ENCODE measurements around the gene PANK4. TPM values are rescaled to one million over a fixed set of nuclear protein-coding genes. Genes with fewer than 3 reads are reported as not detected.
A peak's percentile ranks its signal among the peaks of the same experiment; 100 is the strongest.

Gene PANK4
- total and polyA plus RNA-seq, 10 of the 15 experiments (the other 5 are each of a cell fraction or from before 2014, with no cell fraction given) = 0.35 to 38.0 (median 18.6) TPM

DNA sequence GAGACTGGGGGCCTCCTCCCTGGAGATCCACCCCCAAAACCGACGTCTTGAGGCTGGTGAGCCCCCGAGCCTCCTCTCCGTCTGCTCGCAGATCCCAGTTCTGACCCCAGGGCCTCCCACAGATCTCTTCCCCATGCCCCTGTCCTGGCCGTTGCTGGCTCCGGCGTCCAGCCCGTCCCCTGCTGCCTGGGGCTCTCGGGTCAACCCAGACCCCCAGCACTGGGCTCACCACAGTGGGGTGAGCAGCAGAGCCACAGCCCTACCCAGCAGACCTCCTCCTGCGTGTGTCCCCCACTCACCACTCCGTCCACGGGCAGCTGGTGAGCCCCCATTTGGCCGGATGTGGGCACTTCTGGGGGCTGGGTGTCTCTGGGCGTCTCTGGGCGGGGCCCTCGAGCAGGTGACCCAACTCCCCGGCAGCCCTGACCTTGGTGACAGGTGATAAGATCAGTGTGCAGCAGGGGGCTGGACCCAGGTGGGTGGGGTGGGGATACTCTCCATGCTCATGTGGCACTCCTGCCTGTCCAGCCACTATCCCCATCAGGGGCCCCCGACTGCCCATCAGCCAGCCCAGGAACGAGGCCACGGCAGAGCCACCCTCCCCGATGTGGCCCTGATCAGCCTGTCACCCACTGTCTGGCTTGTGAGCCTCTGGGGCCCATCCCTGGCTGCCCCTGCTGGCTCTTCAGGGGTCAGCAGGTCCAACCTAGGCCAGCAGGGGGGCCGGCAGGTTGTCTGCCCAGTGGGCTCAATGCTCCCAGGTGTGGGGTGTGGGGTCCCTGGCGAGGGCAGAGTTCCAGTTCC, 30.5 kb upstream of the PANK4 start (continued):
- no peak for TF ChIP-seq MEF2A (IDR thresholded peaks at IDR 0.05; ENCODE audit: insufficient read depth, low read depth, low read length)
- TF ChIP-seq LARP7 (IDR thresholded peaks at IDR 0.05) = no peak; the same call in 1 of the 2 replicates

- ChIA-PET POLR2A (interaction anchor here (1.7 to 5.5 kb wide), 4 partner anchors 10 to 28 kb away, joined by 5 to 61 read pairs (median 42); partner anchors contain the start of gene PRXL2B), SMC1A (ENCODE audit: uncharacterized antibody, unreplicated experiment) (interaction anchor here (0.9 to 4.7 kb wide), 4 partner anchors 9 to 28 kb away, joined by 3 to 39 read pairs (median 18); partner anchors contain the start of gene PRXL2B), CTCF (interaction anchor here (0.8 to 5.1 kb wide), 11 partner anchors 9 to 231 kb away, joined by 3 to 54 read pairs (median 6); partner anchors contain the start of genes PEX10 and PRXL2B), RAD21 (ENCODE audit: unreplicated experiment) (interaction anchor here (0.7 to 3.3 kb wide), 9 partner anchors 9 to 361 kb away, joined by 3 to 41 read pairs (median 10); partner anchors contain the start of genes FAAP20 and PANK4)
- Histone ChIP-seq H3K9ac (ENCODE audit: control insufficient read depth, insufficient read depth, low read length) (peak within 1 kb of the TSS; percentile 98), H4K20me1 (ENCODE audit: control insufficient read depth, insufficient read depth) (no peaks in the 10 kb centered on the region), H3K4me2 (ENCODE audit: control insufficient read depth, insufficient read depth) (peak within 1 kb of the TSS; percentile 97), H3K4me1 (ENCODE audit: control insufficient read depth, insufficient read depth, low read length) (peaks cover 25% of the 10 kb centered on the region), H3K27me3 (replicated peaks in 1 of 2; ENCODE audit: control insufficient read depth in 2 of 2, insufficient read depth in 2 of 2, low read length in 1 of 2) (no peaks in the 10 kb centered on the region), H3K27ac (ENCODE audit: control insufficient read depth, insufficient read depth) (peak within 1 kb of the TSS; percentile 99), H3K79me2 (ENCODE audit: control insufficient read depth, insufficient read depth, low read length) (peaks cover 38% of the 10 kb centered on the region), H3K4me3 (peak within 1 kb of the TSS; percentile 87), H2AFZ (ENCODE audit: control insufficient read depth, low read depth, low read length) (peak within 1 kb of the TSS; percentile 48), H3K36me3 (ENCODE audit: control insufficient read depth in 2 of 2, insufficient read depth in 2 of 2, low read length in 1 of 2) (peaks cover 0 to 2% of the 10 kb centered on the region in 2 experiments; a peak in 2 of 4 replicates), H3K9me3 (replicated peaks; ENCODE audit: control insufficient read depth, insufficient read depth, low read length) (no peaks in the 10 kb centered on the region)
- in situ Hi-C loops (cut with MboI) (no loop called here), intact Hi-C loops (cut with micrococcal nuclease; ENCODE audit: unreplicated experiment) (loop anchor here (1.0 to 5.0 kb wide), 2 partner anchors 22 to 866 kb away; no protein-coding TSS in a partner anchor)
- no peak for DNase-seq (ENCODE audit: low read depth, low spot score)
- TSS peak; percentile 82 for BruUV-seq (replicated peaks)
- FAIRE-seq = peak; percentile 90
- 0% methylated on average over 16 of the region's 16 CpGs for WGBS (ENCODE audit: insufficient coverage, insufficient replicate concordance, low lambda C conversion rate, missing lambda C conversion rate)
- peak; percentile 73 for ATAC-seq
- TF ChIP-seq BMI1 (IDR thresholded peaks at IDR 0.05; ENCODE audit: borderline replicate concordance) (no peak), RFX5 (IDR thresholded peaks at IDR 0.05; ENCODE audit: low read depth, low read length) (peak; percentile 35; the same call in 1 of the 2 replicates), CREB1 (IDR thresholded peaks at IDR 0.05; ENCODE audit: low read depth) (no peak; the same call in 1 of the 2 replicates), RAD51 (IDR thresholded peaks at IDR 0.05) (no peak), HDAC2 (IDR thresholded peaks at IDR 0.05) (no peak), MAX (IDR thresholded peaks at IDR 0.05; ENCODE audit: low read depth, low read length) (no peak), SRF (IDR thresholded peaks at IDR 0.05; ENCODE audit: low read depth in 2 of 2, low read length in 2 of 2) (0 out of 4 replicates have a peak, but pooled peaks of 1 of the 2 experiments have one; percentile 9), SIN3A (IDR thresholded peaks at IDR 0.05; ENCODE audit: low read depth, low read length) (0 out of 2 replicates have a peak, but pooled peaks have one; percentile 59), CBX3 (IDR thresholded peaks at IDR 0.05; ENCODE audit: borderline replicate concordance, low read depth) (no peak), HDGF (IDR thresholded peaks at IDR 0.05) (no peak), GABPA (IDR thresholded peaks at IDR 0.05; ENCODE audit: low read depth) (no peak), CREM (IDR thresholded peaks at IDR 0.05; ENCODE audit: low read depth) (no peak), POLR2A (IDR thresholded peaks at IDR 0.05; ENCODE audit: low read depth, low read length) (peak; percentile 77), TCF3 (IDR thresholded peaks at IDR 0.05; ENCODE audit: borderline replicate concordance, insufficient read depth, low read depth, low read length) (no peak), JUNB (IDR thresholded peaks at IDR 0.05) (no peak), BCL11A (IDR thresholded peaks at IDR 0.05; ENCODE audit: low read depth, low read length) (no peak), KLF5 (IDR thresholded peaks at IDR 0.05; ENCODE audit: partially characterized antibody) (no peak)
- TF ChIP-seq, protein P1, sequence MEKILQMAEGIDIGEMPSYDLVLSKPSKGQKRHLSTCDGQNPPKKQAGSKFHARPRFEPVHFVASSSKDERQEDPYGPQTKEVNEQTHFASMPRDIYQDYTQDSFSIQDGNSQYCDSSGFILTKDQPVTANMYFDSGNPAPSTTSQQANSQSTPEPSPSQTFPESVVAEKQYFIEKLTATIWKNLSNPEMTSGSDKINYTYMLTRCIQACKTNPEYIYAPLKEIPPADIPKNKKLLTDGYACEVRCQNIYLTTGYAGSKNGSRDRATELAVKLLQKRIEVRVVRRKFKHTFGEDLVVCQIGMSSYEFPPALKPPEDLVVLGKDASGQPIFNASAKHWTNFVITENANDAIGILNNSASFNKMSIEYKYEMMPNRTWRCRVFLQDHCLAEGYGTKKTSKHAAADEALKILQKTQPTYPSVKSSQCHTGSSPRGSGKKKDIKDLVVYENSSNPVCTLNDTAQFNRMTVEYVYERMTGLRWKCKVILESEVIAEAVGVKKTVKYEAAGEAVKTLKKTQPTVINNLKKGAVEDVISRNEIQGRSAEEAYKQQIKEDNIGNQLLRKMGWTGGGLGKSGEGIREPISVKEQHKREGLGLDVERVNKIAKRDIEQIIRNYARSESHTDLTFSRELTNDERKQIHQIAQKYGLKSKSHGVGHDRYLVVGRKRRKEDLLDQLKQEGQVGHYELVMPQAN (conservative IDR thresholded peaks at IDR 0.05) = no peak
- TF ChIP-seq, protein P2, sequence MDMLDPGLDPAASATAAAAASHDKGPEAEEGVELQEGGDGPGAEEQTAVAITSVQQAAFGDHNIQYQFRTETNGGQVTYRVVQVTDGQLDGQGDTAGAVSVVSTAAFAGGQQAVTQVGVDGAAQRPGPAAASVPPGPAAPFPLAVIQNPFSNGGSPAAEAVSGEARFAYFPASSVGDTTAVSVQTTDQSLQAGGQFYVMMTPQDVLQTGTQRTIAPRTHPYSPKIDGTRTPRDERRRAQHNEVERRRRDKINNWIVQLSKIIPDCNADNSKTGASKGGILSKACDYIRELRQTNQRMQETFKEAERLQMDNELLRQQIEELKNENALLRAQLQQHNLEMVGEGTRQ (IDR thresholded peaks at IDR 0.05; ENCODE audit: borderline replicate concordance, low read depth, low read length) = no peak
These were observed 29.9 kb upstream of the PANK4 start, which contains the start of gene TNFRSF14 for GRCh38 chr1:2556277-2556677. TNFRSF14 (plus strand) TSS chr1:2556371; CDS start chr1:2556665, 294 bp downstream.

Data from GM12878 (cell line).